ENCODE measurements around the gene MLH3.

DNA sequence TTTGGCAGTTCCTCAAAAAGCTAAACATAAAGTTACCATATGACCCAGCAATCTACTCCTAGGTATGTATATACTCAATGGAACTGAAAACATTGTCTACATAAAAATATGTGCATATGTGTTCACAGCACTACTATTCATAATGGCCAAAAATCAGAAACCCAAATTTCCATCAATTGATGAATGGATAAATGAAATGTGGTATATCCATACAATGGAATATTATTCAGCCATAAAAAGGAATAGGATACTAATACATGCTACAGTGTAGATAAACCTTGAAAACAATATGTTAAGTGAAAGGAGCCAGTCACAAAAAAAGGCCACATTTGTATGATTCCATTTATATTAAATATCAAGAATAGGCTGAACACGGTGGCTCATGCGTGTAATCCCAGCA is 9.2 kb upstream of the MLH3 start:
- TF ChIP-seq EZH2phosphoT487 (IDR thresholded peaks at IDR 0.05; ENCODE audit: insufficient read depth, low read depth) (no peak), EZH2 (IDR thresholded peaks at IDR 0.05; ENCODE audit: insufficient read depth, poor library complexity, severe bottlenecking) (no peak)
